Ovary (tissue), 3 donors: Measurements from ENCODE around the gene KBTBD8.

Experiments
- POLR2A ChIP-seq: fragments of 450-650 bp; IDR thresholded peaks from one replicate; pipeline ENCODE4 v1.6.1; 2017; ENCODE audit warnings: antibody characterized with exemption, mild to moderate bottlenecking, moderate library complexity
- TF ChIP-seq, protein P1 (sequence below), 3 donors: fragments of 450-650 bp in 2 of 3; fragments of 200-600 bp in 1 of 3; IDR thresholded peaks; one replicate each; pipeline versions ENCODE4 v1.5.1 to v1.8.0; 2016 to 2022; ENCODE audit warnings: antibody characterized with exemption in 3 of 3, mild to moderate bottlenecking in 1 of 3
- donor health status: DM: no; HTN: no; CAD: no.

DNA sequence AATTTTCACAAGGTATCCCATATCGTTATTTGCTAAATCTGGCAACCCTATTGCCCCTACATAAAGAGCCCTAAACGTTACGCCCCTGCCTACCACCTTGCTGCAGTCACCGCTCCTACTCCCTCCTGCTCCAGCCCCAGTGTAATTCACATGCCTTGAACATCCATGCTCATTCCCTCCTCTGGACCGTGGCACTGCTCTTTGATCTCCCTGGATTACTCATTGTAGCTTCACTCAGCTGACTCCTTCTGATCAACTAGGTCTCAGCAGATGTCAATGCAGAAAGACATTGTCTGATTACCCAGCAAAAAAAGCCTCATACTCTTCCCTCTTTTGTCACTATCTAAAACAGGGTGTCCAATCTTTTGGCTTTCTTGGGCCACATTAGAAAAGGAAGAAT lies 40.7 kb upstream of the KBTBD8 start:
- TF ChIP-seq, protein P1, sequence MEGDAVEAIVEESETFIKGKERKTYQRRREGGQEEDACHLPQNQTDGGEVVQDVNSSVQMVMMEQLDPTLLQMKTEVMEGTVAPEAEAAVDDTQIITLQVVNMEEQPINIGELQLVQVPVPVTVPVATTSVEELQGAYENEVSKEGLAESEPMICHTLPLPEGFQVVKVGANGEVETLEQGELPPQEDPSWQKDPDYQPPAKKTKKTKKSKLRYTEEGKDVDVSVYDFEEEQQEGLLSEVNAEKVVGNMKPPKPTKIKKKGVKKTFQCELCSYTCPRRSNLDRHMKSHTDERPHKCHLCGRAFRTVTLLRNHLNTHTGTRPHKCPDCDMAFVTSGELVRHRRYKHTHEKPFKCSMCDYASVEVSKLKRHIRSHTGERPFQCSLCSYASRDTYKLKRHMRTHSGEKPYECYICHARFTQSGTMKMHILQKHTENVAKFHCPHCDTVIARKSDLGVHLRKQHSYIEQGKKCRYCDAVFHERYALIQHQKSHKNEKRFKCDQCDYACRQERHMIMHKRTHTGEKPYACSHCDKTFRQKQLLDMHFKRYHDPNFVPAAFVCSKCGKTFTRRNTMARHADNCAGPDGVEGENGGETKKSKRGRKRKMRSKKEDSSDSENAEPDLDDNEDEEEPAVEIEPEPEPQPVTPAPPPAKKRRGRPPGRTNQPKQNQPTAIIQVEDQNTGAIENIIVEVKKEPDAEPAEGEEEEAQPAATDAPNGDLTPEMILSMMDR (IDR thresholded peaks at IDR 0.05), result no peak
- TF ChIP-seq POLR2A, result no peak
